Colonic mucosa (tissue), 4 donors: Measurements from ENCODE around the gene CAV3. TPM values are rescaled to one million over a fixed set of nuclear protein-coding genes. Genes with fewer than 3 reads are reported as not detected.

Experiments used
- DNase-seq: peaks from one replicate; pipeline ENCODE4 v3.0.0-alpha.2; 2020
- H3K27ac ChIP-seq: fragments of 200-600 bp; one replicate; pipeline ENCODE4 v1.8.0; 2021
- H3K27me3 ChIP-seq: fragments of 200-600 bp; one replicate; pipeline ENCODE4 v1.8.0; 2021
- H3K36me3 ChIP-seq: fragments of 200-600 bp; one replicate; pipeline ENCODE4 v1.8.0; 2021
- H3K4me1 ChIP-seq: fragments of 200-600 bp; one replicate; pipeline ENCODE4 v1.8.0; 2021; ENCODE audit warnings: mild to moderate bottlenecking
- H3K4me3 ChIP-seq: fragments of 200-600 bp; one replicate; pipeline ENCODE4 v1.8.0; 2021
- H3K9ac ChIP-seq, 2 donors: one replicate each; pipeline ENCODE4 v1.7.0; 2013; ENCODE audit warnings: control low read depth in 2 of 2, low read depth in 2 of 2, low read length in 2 of 2
- H3K9me3 ChIP-seq: fragments of 200-600 bp; one replicate; pipeline ENCODE4 v1.8.0; 2021
- CTCF ChIP-seq: fragments of 200-600 bp; IDR thresholded peaks from one replicate; pipeline ENCODE4 v1.8.0; 2022; ENCODE audit warnings: antibody characterized with exemption, mild to moderate bottlenecking
- intact Hi-C: fragments of 100-400 bp; cut with DNase I; formaldehyde crosslinking; loops from one replicate; pipeline ENCODE4 v1.14.1; 2022
- total RNA-seq, 2 donors: library from RNA; stranded (reverse); fragmentation: NEBNext Ultra II Directional in 1 of 2; extraction: Animal tissue kit (Norgen Biotek cat#: 25700) in 1 of 2; gene quantifications; one replicate each; pipeline ENCODE4 v1.2.1, GENCODE V29; 2021
- donor health status: healthy.
- donor health status: DM: no; HTN: no; CAD: no.
- donor health status: DM: no; HTN: no; CAD: no.

The CAV3 gene
- total RNA-seq, 2 donors from 2014 or later = not detected

GRCh38 chr3:8768364-8769087 is 34.9 kb downstream of the CAV3 start:
- Histone ChIP-seq H3K4me1 (peaks cover 13% of the 10 kb centered on the region), H3K36me3 (no peaks in the 10 kb centered on the region), H3K9me3 (no peaks in the 10 kb centered on the region), H3K4me3 (peak overlapping the region; percentile 19), H3K9ac (no peak overlapping the region), H3K27ac (no peak overlapping the region), H3K27me3 (peaks cover 28% of the 10 kb centered on the region)
- DNase-seq = no peak
- no peak for TF ChIP-seq CTCF
- intact Hi-C loops = no loop called here

DNA sequence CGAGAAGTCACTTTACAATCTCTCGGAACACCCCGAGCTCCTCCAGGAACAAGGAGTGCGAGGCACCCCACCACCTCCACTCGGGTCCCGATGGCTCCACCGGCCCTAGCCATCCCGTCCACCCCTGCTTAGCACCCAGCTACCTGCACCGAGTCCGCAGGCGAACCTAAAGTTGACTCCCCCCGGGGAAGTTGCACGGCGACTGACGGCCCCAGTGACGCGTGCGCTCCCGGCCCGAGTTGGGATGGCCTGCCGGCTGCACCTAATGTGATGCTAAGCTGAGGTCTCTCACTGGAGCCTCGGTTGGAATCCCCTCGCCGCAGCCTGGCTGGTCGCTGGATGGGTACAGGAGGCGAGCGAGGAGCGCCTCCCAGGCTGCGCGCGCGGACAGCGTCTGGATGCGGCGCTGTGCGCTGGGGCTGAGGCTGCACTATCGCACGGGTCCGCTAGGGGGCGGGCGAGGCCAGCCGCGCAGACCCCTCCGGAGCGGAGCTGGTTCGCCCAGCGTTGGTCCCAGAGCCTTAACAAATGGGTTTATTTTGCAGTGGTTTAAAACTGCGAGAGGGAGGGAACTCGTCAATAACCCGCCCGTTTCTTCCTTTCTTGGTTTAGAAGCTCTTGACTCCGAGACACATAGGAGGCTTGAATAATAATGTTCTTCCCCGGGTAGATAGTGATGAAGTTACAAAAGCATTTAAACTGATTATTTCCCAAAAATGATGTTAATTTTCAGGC is 35.7 kb downstream of the CAV3 start, which contains the start of gene OXTR:
OXTR (minus strand) TSS at position 526 of the 735 bp plus-strand sequence. CDS start 1,426 bp downstream, outside the sequence.
- intact Hi-C loops = no loop called here
- H3K27me3 ChIP-seq = peaks cover 28% of the 10 kb centered on the region
- peak within 1 kb of the TSS in 1 of 2 donors; percentile 7 for H3K9ac ChIP-seq

DNA sequence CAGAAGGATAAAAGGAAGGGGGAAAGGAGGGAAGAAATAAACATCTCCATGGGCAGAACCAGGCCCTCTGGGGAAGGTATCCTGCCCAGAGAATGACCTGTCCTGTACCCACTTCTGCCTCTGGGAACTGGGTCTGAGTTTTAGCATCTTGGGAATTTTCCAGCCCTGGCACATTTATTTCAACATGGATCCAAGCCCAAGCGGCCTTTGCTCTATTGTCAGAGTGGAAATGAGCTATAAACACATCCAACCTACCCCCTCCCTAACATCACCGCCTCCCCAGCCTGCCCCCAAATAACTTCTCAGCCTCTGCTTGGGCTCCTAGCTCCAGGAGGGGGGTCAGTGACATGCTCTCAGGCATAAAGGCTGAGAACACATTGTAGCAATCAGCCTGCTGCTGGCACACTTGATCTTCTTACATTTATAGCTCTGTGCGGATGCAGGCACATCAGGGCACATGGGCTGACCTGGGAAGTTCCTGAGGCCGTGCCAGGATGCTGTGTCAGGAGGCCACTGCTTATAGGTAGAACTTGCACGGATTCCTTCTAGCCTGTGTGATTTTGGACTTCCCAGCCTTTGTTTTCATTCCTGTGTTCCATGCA is 40.4 kb downstream of the CAV3 start:
- no peak overlapping the region for H3K4me3 ChIP-seq
- no peak for TF ChIP-seq CTCF
- H3K9me3 ChIP-seq = no peaks in the 10 kb centered on the region
- no peaks in the 10 kb centered on the region for H3K36me3 ChIP-seq
- intact Hi-C loops = no loop called here
- H3K27me3 ChIP-seq = peaks cover 7% of the 10 kb centered on the region
- DNase-seq = no peak
- no peak overlapping the region for H3K27ac ChIP-seq
- peaks cover 4% of the 10 kb centered on the region for H3K4me1 ChIP-seq
- H3K9ac ChIP-seq = no peak overlapping the region

More for the DNA sequence above, 35.7 kb downstream of the CAV3 start, which contains the start of gene OXTR:
- Histone ChIP-seq H3K9me3 (no peaks in the 10 kb centered on the region), H3K4me1 (peaks cover 13% of the 10 kb centered on the region), H3K27ac (no peak within 1 kb of the TSS), H3K36me3 (no peaks in the 10 kb centered on the region), H3K4me3 (peak within 1 kb of the TSS; percentile 2)
- peak; percentile 99 for TF ChIP-seq CTCF
- DNase-seq = peak; percentile 57

DNA sequence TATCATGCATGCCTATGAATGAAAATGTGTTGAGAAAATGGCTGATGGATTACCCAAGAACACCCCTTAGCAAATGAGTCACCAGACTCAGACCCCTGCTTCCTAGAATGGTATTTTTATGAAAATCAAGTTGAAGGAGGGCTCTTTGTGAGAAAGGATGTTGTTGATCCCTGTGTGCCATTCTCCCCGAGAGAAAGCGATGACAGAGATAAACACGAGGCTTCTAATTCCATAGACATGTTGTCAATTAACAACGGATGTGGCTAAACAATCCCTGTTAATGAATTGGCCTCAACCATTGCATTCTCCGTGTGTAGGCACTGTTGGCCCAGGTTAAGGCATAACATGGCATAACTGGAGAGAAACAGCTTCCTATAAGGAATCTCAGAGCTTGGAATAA is 41.6 kb downstream of the CAV3 start:
- DNase-seq = no peak
- H3K4me1 ChIP-seq = no peaks in the 10 kb centered on the region
- intact Hi-C loops = no loop called here
- H3K9ac ChIP-seq = no peak overlapping the region
- no peaks in the 10 kb centered on the region for H3K9me3 ChIP-seq
- no peaks in the 10 kb centered on the region for H3K36me3 ChIP-seq
- TF ChIP-seq CTCF = no peak
- peaks cover 4% of the 10 kb centered on the region for H3K27me3 ChIP-seq
- no peak overlapping the region for H3K4me3 ChIP-seq
- no peak overlapping the region for H3K27ac ChIP-seq

GRCh38 chr3:8775602-8776001 is 42.0 kb downstream of the CAV3 start:
- intact Hi-C loops = no loop called here
- Histone ChIP-seq H3K27ac (no peak overlapping the region), H3K9me3 (no peaks in the 10 kb centered on the region)

More at GRCh38 chr3:8775602-8776001, 42.0 kb downstream of the CAV3 start:
- H3K27me3 ChIP-seq = peaks cover 2% of the 10 kb centered on the region
- H3K36me3 ChIP-seq = no peaks in the 10 kb centered on the region
- H3K4me3 ChIP-seq = no peak overlapping the region
- H3K4me1 ChIP-seq = no peaks in the 10 kb centered on the region
- H3K9ac ChIP-seq = no peak overlapping the region
- no peak for TF ChIP-seq CTCF
- no peak for DNase-seq
